ENCODE measurements around the gene SMAD5. TPM values are rescaled to one million over a fixed set of nuclear protein-coding genes. Genes with fewer than 3 reads are reported as not detected.

Gene SMAD5
- total RNA-seq, 1 donor: 88.7 TPM

DNA sequence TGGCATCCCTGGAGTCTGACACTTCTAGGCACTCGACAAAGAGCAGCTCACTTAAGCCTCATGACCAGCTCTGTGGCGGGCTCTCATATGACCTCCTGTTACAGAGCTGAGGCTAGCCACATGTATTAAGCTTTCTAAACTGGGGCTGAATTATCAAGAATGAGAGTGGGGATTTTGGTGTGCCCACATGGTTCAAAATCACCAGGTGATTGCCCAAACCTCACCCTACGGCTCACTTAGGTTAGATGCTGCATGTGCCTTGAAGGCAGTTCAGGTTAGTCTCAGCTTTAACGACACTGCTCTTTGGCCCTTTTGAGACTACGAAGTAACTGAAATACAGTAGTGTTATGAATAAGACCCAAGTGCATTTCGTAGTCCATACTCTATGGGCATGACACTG is 99.7 kb downstream of the SMAD5 start:
- no peak for DNase-seq (ENCODE audit: low read depth)
- H3K4me3 ChIP-seq (ENCODE audit: low read depth, low read length): no peak overlapping the region
- TF ChIP-seq CTCF (IDR thresholded peaks at IDR 0.05; ENCODE audit: insufficient read depth, low read length): no peak

Small RNA genes lying within 50 kb of the gene (small RNA-seq; reads per million reads assigned to genes)
- gene RF02173: not detected
- not detected for gene RF02175
- not detected for gene RF02176

Other genes with a start within 250 kb of the SMAD5 start
- gene IL9, start 237.0 kb upstream of the SMAD5 start, total RNA-seq (ENCODE audit: low replicate concordance): not detected in 2 replicates
- not detected in 2 replicates for gene LECT2, start 177.9 kb upstream of the SMAD5 start, total RNA-seq (ENCODE audit: low replicate concordance)
- 169 and 227 TPM in 2 replicates for gene TGFBI, start 103.9 kb upstream of the SMAD5 start, total RNA-seq (ENCODE audit: low replicate concordance)
- gene SMIM32, start 60.3 kb downstream of the SMAD5 start, total RNA-seq (ENCODE audit: low replicate concordance): not detected in 2 replicates
- gene TRPC7, start 232.7 kb downstream of the SMAD5 start, total RNA-seq (ENCODE audit: low replicate concordance): not detected in 2 replicates

Data from fibroblast of the aortic adventitia (primary cell).